Placental epithelial cell (primary cell): Measurements from ENCODE around the gene QRICH1. TPM values are rescaled to one million over a fixed set of nuclear protein-coding genes. Genes with fewer than 3 reads are reported as not detected.

ENCODE experiments used
- small RNA-seq: library from RNA; depleted of rRNA; stranded (forward); fragments of <200 nt; gene quantifications from one replicate; pipeline ENCODE3, GENCODE V24; 2012
- total RNA-seq: library from RNA; depleted of rRNA; stranded (reverse); fragments of >200 nt; gene quantifications from 2 replicates; pipeline ENCODE4 v1.2.3, GENCODE V29; 2012

The QRICH1 gene
- 135 and 173 TPM in 2 replicates for total RNA-seq

GRCh38 chr3:49093853-49094767 is at the start of gene QRICH1:
QRICH1 (minus strand) TSS chr3:49094071; CDS start chr3:49077017, 17,054 bp downstream.

GRCh38 chr3:49132437-49133225 is 38.8 kb upstream of the QRICH1 start, which contains the start of gene LAMB2:
LAMB2 (minus strand) TSS chr3:49133050; CDS start chr3:49132867, 183 bp downstream.

GRCh38 chr3:49120438-49121131 is 26.7 kb upstream of the QRICH1 start, which contains the start of gene USP19:
USP19 (minus strand) TSS chr3:49120823; CDS start chr3:49119145, 1,678 bp downstream.

GRCh38 chr3:49104427-49105291 is 10.8 kb upstream of the QRICH1 start, which contains the start of gene QARS1:
QARS1 (minus strand) TSS chr3:49104757; CDS start chr3:49104733, 24 bp downstream.

GRCh38 chr3:49028673-49029562 is 65.0 kb downstream of the QRICH1 start, which contains the start of gene IMPDH2:
IMPDH2 (minus strand) TSS chr3:49029398; CDS start chr3:49029350, 48 bp downstream.

GRCh38 chr3:49021813-49022687 is 71.8 kb downstream of the QRICH1 start, which contains the start of gene NDUFAF3:
NDUFAF3 (plus strand) TSS chr3:49022121; CDS start chr3:49022145, 24 bp downstream.

GRCh38 chr3:49017971-49018706 is 75.7 kb downstream of the QRICH1 start, which contains the start of gene DALRD3:
DALRD3 (minus strand) TSS chr3:49018580; CDS start chr3:49018564, 16 bp downstream.

GRCh38 chr3:49007068-49007770 is 86.7 kb downstream of the QRICH1 start, which contains the start of gene WDR6:
WDR6 (plus strand) TSS chr3:49007391; CDS start chr3:49007432, 41 bp downstream.

GRCh38 chr3:48989796-48990635 is 103.9 kb downstream of the QRICH1 start, which contains the start of gene P4HTM:
P4HTM (plus strand) TSS chr3:48990241; CDS start chr3:48990257, 16 bp downstream.

Small RNAs within 50 kb of the gene (small RNA-seq; reads per million reads assigned to genes)
- gene MIR191 = 24,127 reads per million, percentile 100 among the genes with 10 or more reads in this experiment
- gene MIR425 = 1,287 reads per million, percentile 99 among the genes with 10 or more reads in this experiment
- gene RN7SL182P = not detected

Other genes with a start within 250 kb of the QRICH1 start
- gene PRKAR2A, start 246.2 kb downstream of the QRICH1 start, total RNA-seq = 32.2 and 67.3 TPM in 2 replicates
- 9.4 and 16.1 TPM in 2 replicates for gene SLC25A20, start 195.2 kb downstream of the QRICH1 start, total RNA-seq
- 54.8 and 55.4 TPM in 2 replicates for gene ARIH2, start 175.2 kb downstream of the QRICH1 start, total RNA-seq
- gene P4HTM, start 103.8 kb downstream of the QRICH1 start, total RNA-seq = 14.3 and 16.9 TPM in 2 replicates
- gene WDR6, start 86.7 kb downstream of the QRICH1 start, total RNA-seq = 118 and 160 TPM in 2 replicates
- gene DALRD3, start 75.5 kb downstream of the QRICH1 start, total RNA-seq = 40.8 and 63.5 TPM in 2 replicates
- gene NDUFAF3, start 72.0 kb downstream of the QRICH1 start, total RNA-seq = 40.8 and 43.8 TPM in 2 replicates
- 357 and 479 TPM in 2 replicates for gene IMPDH2, start 64.7 kb downstream of the QRICH1 start, total RNA-seq
- gene QARS1, start 10.7 kb upstream of the QRICH1 start, total RNA-seq = 587 and 637 TPM in 2 replicates
- 42.0 and 42.8 TPM in 2 replicates for gene USP19, start 26.8 kb upstream of the QRICH1 start, total RNA-seq
- gene LAMB2, start 39.0 kb upstream of the QRICH1 start, total RNA-seq = 184 and 515 TPM in 2 replicates
- gene CCDC71, start 72.3 kb upstream of the QRICH1 start, total RNA-seq = 30.0 and 33.8 TPM in 2 replicates
- 26.2 and 93.8 TPM in 2 replicates for gene KLHDC8B, start 77.5 kb upstream of the QRICH1 start, total RNA-seq
- gene C3orf62, start 183.2 kb upstream of the QRICH1 start, total RNA-seq = 1.3 and 4.7 TPM in 2 replicates
- 16.1 and 22.0 TPM in 2 replicates for gene USP4, start 246.0 kb upstream of the QRICH1 start, total RNA-seq